SK-N-SH treated with all-trans-retinoic acid at 6 μM for 48 hours (cell line): ENCODE results near the gene FSD2.

Experiments
- ATAC-seq: fragments of 200-7000 bp; cut with Tn5 transposase; 3 replicates; pipeline ENCODE4 v1.9.1; 2020; ENCODE audit warnings: mild to moderate bottlenecking, moderate library complexity
- ARNTL ChIP-seq: fragments of 450-650 bp; formaldehyde crosslinking; IDR thresholded peaks from 2 replicates; pipeline ENCODE4 v1.5.0; 2020; ENCODE audit warnings: low read depth, mild to moderate bottlenecking, moderate library complexity, borderline replicate concordance
- BACH2 ChIP-seq: fragments of 250-450 bp; sonication (Bioruptor Pico); IDR thresholded peaks from 2 replicates; pipeline ENCODE4 v1.9.0; 2021; ENCODE audit warnings: mild to moderate bottlenecking, borderline replicate concordance
- CSDC2 ChIP-seq: fragments of 250-450 bp; sonication (Bioruptor Pico); IDR thresholded peaks from 2 replicates; pipeline ENCODE4 v1.5.0; 2020; ENCODE audit warnings: mild to moderate bottlenecking, moderate library complexity
- ESRRG ChIP-seq: fragments of 250-450 bp; sonication (Bioruptor Pico); IDR thresholded peaks from 2 replicates; pipeline ENCODE4 v1.6.1; 2021; ENCODE audit warnings: mild to moderate bottlenecking
- GLIS3 ChIP-seq: fragments of 250-450 bp; sonication (Bioruptor Pico); IDR thresholded peaks from 2 replicates; pipeline ENCODE4 v1.5.0; 2020; ENCODE audit warnings: mild to moderate bottlenecking, moderate library complexity
- ISL1 ChIP-seq: fragments of 250-450 bp; sonication (Bioruptor Pico); IDR thresholded peaks from 2 replicates; pipeline ENCODE4 v2.1.2; 2022; ENCODE audit warnings: mild to moderate bottlenecking, moderate library complexity
- OSR1 ChIP-seq: fragments of 250-450 bp; sonication (Bioruptor Pico); IDR thresholded peaks from 2 replicates; pipeline ENCODE4 v1.8.0; 2022; ENCODE audit warnings: moderate library complexity, mild to moderate bottlenecking, inconsistent platforms
- PPARA ChIP-seq: fragments of 250-450 bp; sonication (Bioruptor Pico); IDR thresholded peaks from 2 replicates; pipeline ENCODE4 v1.5.0; 2020; ENCODE audit warnings: mild to moderate bottlenecking, borderline replicate concordance
- RARB ChIP-seq: fragments of 250-450 bp; sonication (Bioruptor Pico); IDR thresholded peaks from 2 replicates; pipeline ENCODE4 v1.8.0; 2021; ENCODE audit warnings: mild to moderate bottlenecking, moderate library complexity
- SNAI2 ChIP-seq: fragments of 250-450 bp; sonication (Bioruptor Pico); IDR thresholded peaks from 2 replicates; pipeline ENCODE4 v1.5.0; 2020; ENCODE audit warnings: mild to moderate bottlenecking, moderate library complexity
- TCF4 ChIP-seq: fragments of 250-450 bp; sonication (Bioruptor Pico); IDR thresholded peaks from 2 replicates; pipeline ENCODE4 v1.8.0; 2021; ENCODE audit warnings: mild to moderate bottlenecking, moderate library complexity, borderline replicate concordance
- ZC3H10 ChIP-seq: fragments of 250-450 bp; sonication (Bioruptor Pico); IDR thresholded peaks from 2 replicates; pipeline ENCODE4 v1.5.1; 2021; ENCODE audit warnings: mild to moderate bottlenecking, moderate library complexity
- ZFP3 ChIP-seq: fragments of 250-450 bp; sonication (Bioruptor Pico); IDR thresholded peaks from 2 replicates; pipeline ENCODE4 v1.5.0; 2020; ENCODE audit warnings: mild to moderate bottlenecking, moderate library complexity
- ZFP30 ChIP-seq: fragments of 450-650 bp; formaldehyde crosslinking; IDR thresholded peaks from 2 replicates; pipeline ENCODE4 v1.5.0; 2022; ENCODE audit warnings: mild to moderate bottlenecking, moderate library complexity
- ZNF565 ChIP-seq: fragments of 450-650 bp; formaldehyde crosslinking; conservative IDR thresholded peaks from 2 replicates; pipeline ENCODE4 v1.5.0; 2020; ENCODE audit warnings: low read depth, mild to moderate bottlenecking, moderate library complexity
- ZNF70 ChIP-seq: fragments of 450-650 bp; formaldehyde crosslinking; IDR thresholded peaks from 2 replicates; pipeline ENCODE4 v1.5.0; 2020; ENCODE audit warnings: mild to moderate bottlenecking, moderate library complexity
- ZNF8 ChIP-seq: fragments of 450-650 bp; formaldehyde crosslinking; IDR thresholded peaks from 2 replicates; pipeline ENCODE4 v1.5.0; 2020; ENCODE audit warnings: mild to moderate bottlenecking, moderate library complexity
- TF ChIP-seq, protein P1 (sequence below): fragments of 250-450 bp; sonication (Bioruptor Pico); IDR thresholded peaks from 2 replicates; pipeline ENCODE4 v1.5.1; 2021; ENCODE audit warnings: mild to moderate bottlenecking, moderate library complexity
- TF ChIP-seq, protein P2 (sequence below): fragments of 250-450 bp; sonication (Bioruptor Pico); IDR thresholded peaks from 2 replicates; pipeline ENCODE4 v1.8.0; 2021; ENCODE audit warnings: low read depth, mild to moderate bottlenecking, moderate library complexity, borderline replicate concordance
- TF ChIP-seq, protein P3 (sequence below): fragments of 250-450 bp; sonication (Bioruptor Pico); IDR thresholded peaks from 2 replicates; pipeline ENCODE4 v1.5.1; 2020; ENCODE audit warnings: low read depth, mild to moderate bottlenecking, moderate library complexity
- TF ChIP-seq, protein P4 (sequence below): fragments of 250-450 bp; sonication (Bioruptor Pico); IDR thresholded peaks from 2 replicates; pipeline ENCODE4 v1.5.0; 2020; ENCODE audit warnings: mild to moderate bottlenecking, moderate library complexity
- TF ChIP-seq, protein P5 (sequence below): fragments of 250-450 bp; sonication (Bioruptor Pico); IDR thresholded peaks from 2 replicates; pipeline ENCODE4 v1.8.0; 2020; ENCODE audit warnings: mild to moderate bottlenecking, moderate library complexity, borderline replicate concordance

Gene FSD2

DNA sequence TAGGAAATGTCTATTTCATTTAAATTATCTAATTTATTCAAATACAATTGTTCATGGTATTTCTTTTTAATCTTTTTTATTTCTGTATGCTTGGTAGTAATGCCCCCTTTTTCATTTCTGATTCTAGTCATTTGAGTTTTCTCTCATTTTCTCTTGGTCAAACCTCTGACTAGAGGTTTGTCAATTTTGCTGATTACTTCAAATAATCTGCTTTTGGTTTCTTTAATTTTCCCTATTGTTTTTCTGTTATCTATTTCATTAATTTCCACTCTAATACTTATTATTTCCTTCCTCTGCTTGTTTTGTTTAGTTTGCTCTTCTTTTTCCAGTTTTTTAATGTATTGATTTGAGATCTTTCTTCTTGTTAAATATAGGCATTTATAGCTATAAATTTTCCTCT is 12.1 kb downstream of the FSD2 start:
- no peak for ATAC-seq
- TF ChIP-seq ESRRG (no peak), ZNF565 (no peak), TCF4 (CRISPR knock-in tag) (no peak), OSR1 (CRISPR knock-in tag) (no peak), ISL1 (CRISPR knock-in tag) (no peak), ZNF70 (CRISPR knock-in tag) (no peak), CSDC2 (CRISPR knock-in tag) (no peak), ZFP3 (CRISPR knock-in tag) (no peak), ARNTL (no peak), ZFP30 (no peak), PPARA (CRISPR knock-in tag) (no peak), ZNF8 (no peak), BACH2 (CRISPR knock-in tag) (no peak), ZC3H10 (CRISPR knock-in tag) (no peak), GLIS3 (no peak)
- TF ChIP-seq, protein P1, sequence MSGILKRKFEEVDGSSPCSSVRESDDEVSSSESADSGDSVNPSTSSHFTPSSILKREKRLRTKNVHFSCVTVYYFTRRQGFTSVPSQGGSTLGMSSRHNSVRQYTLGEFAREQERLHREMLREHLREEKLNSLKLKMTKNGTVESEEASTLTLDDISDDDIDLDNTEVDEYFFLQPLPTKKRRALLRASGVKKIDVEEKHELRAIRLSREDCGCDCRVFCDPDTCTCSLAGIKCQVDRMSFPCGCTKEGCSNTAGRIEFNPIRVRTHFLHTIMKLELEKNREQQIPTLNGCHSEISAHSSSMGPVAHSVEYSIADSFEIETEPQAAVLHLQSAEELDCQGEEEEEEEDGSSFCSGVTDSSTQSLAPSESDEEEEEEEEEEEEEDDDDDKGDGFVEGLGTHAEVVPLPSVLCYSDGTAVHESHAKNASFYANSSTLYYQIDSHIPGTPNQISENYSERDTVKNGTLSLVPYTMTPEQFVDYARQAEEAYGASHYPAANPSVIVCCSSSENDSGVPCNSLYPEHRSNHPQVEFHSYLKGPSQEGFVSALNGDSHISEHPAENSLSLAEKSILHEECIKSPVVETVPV (CRISPR knock-in tag) = no peak
- TF ChIP-seq, protein P2, sequence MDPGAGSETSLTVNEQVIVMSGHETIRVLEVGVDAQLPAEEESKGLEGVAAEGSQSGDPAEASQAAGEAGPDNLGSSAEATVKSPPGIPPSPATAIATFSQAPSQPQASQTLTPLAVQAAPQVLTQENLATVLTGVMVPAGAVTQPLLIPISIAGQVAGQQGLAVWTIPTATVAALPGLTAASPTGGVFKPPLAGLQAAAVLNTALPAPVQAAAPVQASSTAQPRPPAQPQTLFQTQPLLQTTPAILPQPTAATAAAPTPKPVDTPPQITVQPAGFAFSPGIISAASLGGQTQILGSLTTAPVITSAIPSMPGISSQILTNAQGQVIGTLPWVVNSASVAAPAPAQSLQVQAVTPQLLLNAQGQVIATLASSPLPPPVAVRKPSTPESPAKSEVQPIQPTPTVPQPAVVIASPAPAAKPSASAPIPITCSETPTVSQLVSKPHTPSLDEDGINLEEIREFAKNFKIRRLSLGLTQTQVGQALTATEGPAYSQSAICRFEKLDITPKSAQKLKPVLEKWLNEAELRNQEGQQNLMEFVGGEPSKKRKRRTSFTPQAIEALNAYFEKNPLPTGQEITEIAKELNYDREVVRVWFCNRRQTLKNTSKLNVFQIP (CRISPR knock-in tag) = no peak
- TF ChIP-seq, protein P3, sequence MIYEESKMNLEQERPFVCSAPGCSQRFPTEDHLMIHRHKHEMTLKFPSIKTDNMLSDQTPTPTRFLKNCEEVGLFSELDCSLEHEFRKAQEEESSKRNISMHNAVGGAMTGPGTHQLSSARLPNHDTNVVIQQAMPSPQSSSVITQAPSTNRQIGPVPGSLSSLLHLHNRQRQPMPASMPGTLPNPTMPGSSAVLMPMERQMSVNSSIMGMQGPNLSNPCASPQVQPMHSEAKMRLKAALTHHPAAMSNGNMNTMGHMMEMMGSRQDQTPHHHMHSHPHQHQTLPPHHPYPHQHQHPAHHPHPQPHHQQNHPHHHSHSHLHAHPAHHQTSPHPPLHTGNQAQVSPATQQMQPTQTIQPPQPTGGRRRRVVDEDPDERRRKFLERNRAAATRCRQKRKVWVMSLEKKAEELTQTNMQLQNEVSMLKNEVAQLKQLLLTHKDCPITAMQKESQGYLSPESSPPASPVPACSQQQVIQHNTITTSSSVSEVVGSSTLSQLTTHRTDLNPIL (CRISPR knock-in tag) = no peak
- TF ChIP-seq, protein P4, sequence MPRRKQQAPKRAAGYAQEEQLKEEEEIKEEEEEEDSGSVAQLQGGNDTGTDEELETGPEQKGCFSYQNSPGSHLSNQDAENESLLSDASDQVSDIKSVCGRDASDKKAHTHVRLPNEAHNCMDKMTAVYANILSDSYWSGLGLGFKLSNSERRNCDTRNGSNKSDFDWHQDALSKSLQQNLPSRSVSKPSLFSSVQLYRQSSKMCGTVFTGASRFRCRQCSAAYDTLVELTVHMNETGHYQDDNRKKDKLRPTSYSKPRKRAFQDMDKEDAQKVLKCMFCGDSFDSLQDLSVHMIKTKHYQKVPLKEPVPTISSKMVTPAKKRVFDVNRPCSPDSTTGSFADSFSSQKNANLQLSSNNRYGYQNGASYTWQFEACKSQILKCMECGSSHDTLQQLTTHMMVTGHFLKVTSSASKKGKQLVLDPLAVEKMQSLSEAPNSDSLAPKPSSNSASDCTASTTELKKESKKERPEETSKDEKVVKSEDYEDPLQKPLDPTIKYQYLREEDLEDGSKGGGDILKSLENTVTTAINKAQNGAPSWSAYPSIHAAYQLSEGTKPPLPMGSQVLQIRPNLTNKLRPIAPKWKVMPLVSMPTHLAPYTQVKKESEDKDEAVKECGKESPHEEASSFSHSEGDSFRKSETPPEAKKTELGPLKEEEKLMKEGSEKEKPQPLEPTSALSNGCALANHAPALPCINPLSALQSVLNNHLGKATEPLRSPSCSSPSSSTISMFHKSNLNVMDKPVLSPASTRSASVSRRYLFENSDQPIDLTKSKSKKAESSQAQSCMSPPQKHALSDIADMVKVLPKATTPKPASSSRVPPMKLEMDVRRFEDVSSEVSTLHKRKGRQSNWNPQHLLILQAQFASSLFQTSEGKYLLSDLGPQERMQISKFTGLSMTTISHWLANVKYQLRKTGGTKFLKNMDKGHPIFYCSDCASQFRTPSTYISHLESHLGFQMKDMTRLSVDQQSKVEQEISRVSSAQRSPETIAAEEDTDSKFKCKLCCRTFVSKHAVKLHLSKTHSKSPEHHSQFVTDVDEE (CRISPR knock-in tag) = no peak
- TF ChIP-seq, protein P5, sequence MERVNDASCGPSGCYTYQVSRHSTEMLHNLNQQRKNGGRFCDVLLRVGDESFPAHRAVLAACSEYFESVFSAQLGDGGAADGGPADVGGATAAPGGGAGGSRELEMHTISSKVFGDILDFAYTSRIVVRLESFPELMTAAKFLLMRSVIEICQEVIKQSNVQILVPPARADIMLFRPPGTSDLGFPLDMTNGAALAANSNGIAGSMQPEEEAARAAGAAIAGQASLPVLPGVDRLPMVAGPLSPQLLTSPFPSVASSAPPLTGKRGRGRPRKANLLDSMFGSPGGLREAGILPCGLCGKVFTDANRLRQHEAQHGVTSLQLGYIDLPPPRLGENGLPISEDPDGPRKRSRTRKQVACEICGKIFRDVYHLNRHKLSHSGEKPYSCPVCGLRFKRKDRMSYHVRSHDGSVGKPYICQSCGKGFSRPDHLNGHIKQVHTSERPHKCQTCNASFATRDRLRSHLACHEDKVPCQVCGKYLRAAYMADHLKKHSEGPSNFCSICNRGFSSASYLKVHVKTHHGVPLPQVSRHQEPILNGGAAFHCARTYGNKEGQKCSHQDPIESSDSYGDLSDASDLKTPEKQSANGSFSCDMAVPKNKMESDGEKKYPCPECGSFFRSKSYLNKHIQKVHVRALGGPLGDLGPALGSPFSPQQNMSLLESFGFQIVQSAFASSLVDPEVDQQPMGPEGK (CRISPR knock-in tag) = no peak

DNA sequence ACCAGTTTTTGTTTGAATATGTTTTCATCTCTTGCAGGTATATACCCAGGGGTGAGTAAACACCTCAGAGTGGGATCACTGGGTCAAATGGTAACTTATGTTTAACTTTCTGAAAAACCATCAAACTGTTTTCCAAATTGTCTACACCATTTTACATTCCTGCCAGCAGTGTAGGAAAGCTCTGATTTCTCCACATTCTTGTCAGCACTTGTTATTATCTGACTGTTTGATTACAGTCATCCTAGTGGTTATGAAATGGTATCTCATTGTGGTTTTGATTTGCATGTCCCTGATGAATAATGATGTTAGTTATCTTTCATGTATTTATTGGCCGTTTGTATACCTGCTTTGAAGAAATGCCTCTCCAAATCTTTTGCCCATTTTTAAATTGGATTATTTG is 13.8 kb downstream of the FSD2 start:
- TF ChIP-seq GLIS3 (no peak), BACH2 (CRISPR knock-in tag) (no peak), SNAI2 (no peak), ZC3H10 (CRISPR knock-in tag) (no peak), ZFP3 (CRISPR knock-in tag) (no peak), ZNF8 (no peak), ZNF565 (no peak), CSDC2 (CRISPR knock-in tag) (no peak), ZFP30 (no peak), ISL1 (CRISPR knock-in tag) (no peak), RARB (CRISPR knock-in tag) (no peak)
- TF ChIP-seq, protein P2 (CRISPR knock-in tag) = no peak
- TF ChIP-seq, protein P5 (CRISPR knock-in tag) = no peak
- no peak for ATAC-seq
